A549 (cell line): ENCODE results near the gene NEK2. TPM values are rescaled to one million over a fixed set of nuclear protein-coding genes. Genes with fewer than 3 reads are reported as not detected.

Source experiments
- ATAC-seq, 2 experiments: fragments of 200-7000 bp in 1 of 2; fragments of >200 bp in 1 of 2; cut with Nextera tagmentation in 1 of 2; cut with Tn5 transposase in 1 of 2; 3 replicates each; pipeline versions ENCODE4 v1.8.0 to v1.9.1; 2018 to 2020; ENCODE audit warnings: mild to moderate bottlenecking in 1 of 2, moderate library complexity in 1 of 2
- CTCF ChIA-PET: fragments of 300-600 bp; sonication (Branson Sonifier 250); formaldehyde crosslinking; extraction: SDS; loops from one replicate; lab custom pipeline; 2021; ENCODE audit warnings: antibody characterized with exemption, inconsistent platforms; lab: Yijun Ruan, JAX
- POLR2A ChIA-PET: fragments of 350-600 bp; formaldehyde crosslinking; extraction: SDS; loops from one replicate; lab custom pipeline; 2021; ENCODE audit warnings: antibody characterized with exemption, inconsistent platforms; lab: Yijun Ruan, JAX
- DNase-seq, 2 experiments: peaks; one replicate each; pipeline versions ENCODE4 v3.0.0 to v3.0.0-alpha.2; 2011 to 2016; ENCODE audit warnings: low read depth in 1 of 2, low spot score in 1 of 2
- FAIRE-seq: peaks from 2 replicates; lab custom pipeline; 2011; peaks lifted over from hg19 to GRCh38; lab: Jason Lieb, UNC
- H3K27ac ChIP-seq, 2 experiments: fragments of >200 bp; sonication (Bioruptor Twin); formaldehyde crosslinking; 3 replicates each; pipeline ENCODE4 v1.5.1; 2016 to 2017
- H3K4me1 ChIP-seq: fragments of >200 bp; sonication (Bioruptor Twin); formaldehyde crosslinking; 3 replicates; pipeline ENCODE4 v1.6.1; 2016
- H3K4me2 ChIP-seq: fragments of >200 bp; sonication (Bioruptor Twin); formaldehyde crosslinking; 3 replicates; pipeline ENCODE4 v1.6.1; 2016
- H3K4me3 ChIP-seq: fragments of >200 bp; sonication (Bioruptor Twin); formaldehyde crosslinking; 3 replicates; pipeline ENCODE4 v1.5.1; 2016
- H3K9me3 ChIP-seq: fragments of >200 bp; sonication (Bioruptor Twin); formaldehyde crosslinking; 3 replicates; pipeline ENCODE4 v1.6.1; 2016
- CBX2 ChIP-seq: fragments of 200-600 bp; sonication (generic); IDR thresholded peaks from 2 replicates; pipeline ENCODE4 v1.6.1; 2016; ENCODE audit warnings: low read depth, mild to moderate bottlenecking, borderline replicate concordance
- CEBPB ChIP-seq, 2 experiments: fragments of >200 bp in 1 of 2; sonication (Bioruptor Twin) in 1 of 2; formaldehyde crosslinking in 1 of 2; IDR thresholded peaks; 2 replicates each; pipeline ENCODE4 v1.6.1; 2012 to 2016
- CHD4 ChIP-seq: fragments of 200-600 bp; sonication (generic); IDR thresholded peaks from 2 replicates; pipeline ENCODE4 v1.6.1; 2016; ENCODE audit warnings: antibody characterized with exemption, mild to moderate bottlenecking, borderline replicate concordance
- E2F6 ChIP-seq: IDR thresholded peaks from 2 replicates; pipeline ENCODE4 v1.6.1; 2012; ENCODE audit warnings: low read depth, borderline replicate concordance
- GATA3 ChIP-seq: IDR thresholded peaks from 2 replicates; pipeline ENCODE4 v1.6.1; 2012; ENCODE audit warnings: borderline replicate concordance
- HOXA7 ChIP-seq: fragments of 250-450 bp; sonication (Bioruptor Pico); IDR thresholded peaks from 2 replicates; pipeline ENCODE4 v1.5.0; 2020; ENCODE audit warnings: mild to moderate bottlenecking, moderate library complexity
- HOXB13 ChIP-seq: fragments of 250-450 bp; sonication (Bioruptor Pico); IDR thresholded peaks from 2 replicates; pipeline ENCODE4 v1.5.0; 2020; ENCODE audit warnings: low read depth, mild to moderate bottlenecking, moderate library complexity
- HOXB5 ChIP-seq: fragments of 250-450 bp; sonication (Bioruptor Pico); IDR thresholded peaks from 2 replicates; pipeline ENCODE4 v1.5.0; 2020; ENCODE audit warnings: mild to moderate bottlenecking, moderate library complexity
- JUN ChIP-seq, 2 experiments: fragments of >200 bp; sonication (Bioruptor Twin); formaldehyde crosslinking; IDR thresholded peaks; 2 replicates in 1 of 2; 3 replicates in 1 of 2; pipeline ENCODE4 v1.6.1; 2016 to 2017
- KDM5A ChIP-seq: fragments of 200-600 bp; sonication (generic); IDR thresholded peaks from 2 replicates; pipeline ENCODE4 v1.6.1; 2016; ENCODE audit warnings: antibody characterized with exemption, mild to moderate bottlenecking
- MAZ ChIP-seq: fragments of 150-350 bp; IDR thresholded peaks from 2 replicates; pipeline ENCODE4 v1.6.1; 2014; ENCODE audit warnings: antibody characterized with exemption, low read depth, low read length, borderline replicate concordance
- NFE2L2 ChIP-seq: fragments of 150-350 bp; conservative IDR thresholded peaks from 2 replicates; pipeline ENCODE4 v1.6.1; 2014; ENCODE audit warnings: low read length
- NPAS2 ChIP-seq: fragments of 250-450 bp; sonication (Bioruptor Pico); IDR thresholded peaks from 2 replicates; pipeline ENCODE4 v1.8.0; 2022; ENCODE audit warnings: mild to moderate bottlenecking, moderate library complexity, borderline replicate concordance
- PBX3 ChIP-seq: IDR thresholded peaks from 2 replicates; pipeline ENCODE4 v1.6.1; 2012
- PHF8 ChIP-seq: fragments of 200-600 bp; sonication (generic); IDR thresholded peaks from 2 replicates; pipeline ENCODE4 v1.6.1; 2016; ENCODE audit warnings: low read depth, mild to moderate bottlenecking, antibody characterized with exemption, moderate library complexity, borderline replicate concordance
- POLR2AphosphoS2 ChIP-seq: conservative IDR thresholded peaks from 2 replicates; pipeline ENCODE4 v1.6.1; 2012; ENCODE audit warnings: low read length, improper control_type of control experiment, inconsistent platforms
- RAD21 ChIP-seq, 2 experiments: fragments of >200 bp in 1 of 2; sonication (Bioruptor Twin) in 1 of 2; formaldehyde crosslinking in 1 of 2; IDR thresholded peaks in 1 of 2; conservative IDR thresholded peaks in 1 of 2; 2 replicates in 1 of 2; 3 replicates in 1 of 2; pipeline ENCODE4 v1.6.1; 2012 to 2018; ENCODE audit warnings: inconsistent platforms in 1 of 2
- RCOR1 ChIP-seq: fragments of 150-350 bp; IDR thresholded peaks from 2 replicates; pipeline ENCODE4 v1.6.1; 2014; ENCODE audit warnings: antibody characterized with exemption, low read length, low read depth
- RFX5 ChIP-seq: fragments of 450-650 bp; IDR thresholded peaks from 2 replicates; pipeline ENCODE4 v1.7.1; 2014; ENCODE audit warnings: antibody characterized with exemption, mild to moderate bottlenecking, moderate library complexity
- SREBF2 ChIP-seq: fragments of 450-650 bp; IDR thresholded peaks from 2 replicates; pipeline ENCODE4 v1.6.1; 2014; ENCODE audit warnings: mild to moderate bottlenecking, moderate library complexity
- TP53 ChIP-seq: fragments of 250-450 bp; sonication (Bioruptor Pico); IDR thresholded peaks from 2 replicates; pipeline ENCODE4 v1.5.0; 2021; ENCODE audit warnings: mild to moderate bottlenecking, moderate library complexity
- ZC3H11A ChIP-seq: fragments of 450-650 bp; IDR thresholded peaks from 2 replicates; pipeline ENCODE4 v1.6.1; 2014; ENCODE audit warnings: antibody characterized with exemption, mild to moderate bottlenecking
- ZFP36 ChIP-seq: fragments of 450-650 bp; IDR thresholded peaks from 2 replicates; pipeline ENCODE4 v1.6.1; 2014; ENCODE audit warnings: borderline replicate concordance; ENCODE audit not compliant: partially characterized antibody
- WGBS: methylation state at CpG from one replicate; pipeline ENCODE4 v1.1.6; 2017; ENCODE audit errors: missing lambda C conversion rate; 5-methylcytosine and 5-hydroxymethylcytosine counted together
- polyA plus RNA-seq, 4 experiments: library from polyadenylated mRNA; depleted of rRNA in 3 of 4; stranded (reverse); fragments of >200 nt; fragmentation: RNase III in 1 of 4; extraction: RNeasy Plus Mini Kit Qiagen cat#74134 plus additional on column Dnase treatment in 1 of 4; gene quantifications; 2 replicates in 3 of 4; 3 replicates in 1 of 4; pipeline ENCODE4 v1.2.3, GENCODE V29; 2011 to 2017
- TF ChIP-seq, protein P1 (sequence below): fragments of >200 bp; sonication (Bioruptor Twin); formaldehyde crosslinking; IDR thresholded peaks from 2 replicates; pipeline ENCODE4 v1.6.1; 2016
- TF ChIP-seq, protein P2 (sequence below): fragments of 250-450 bp; sonication (Bioruptor Pico); IDR thresholded peaks from 2 replicates; pipeline ENCODE4 v1.5.0; 2021; ENCODE audit warnings: mild to moderate bottlenecking, moderate library complexity, borderline replicate concordance
- TF ChIP-seq, protein P3 (sequence below): fragments of 150-350 bp; IDR thresholded peaks from 2 replicates; pipeline ENCODE4 v1.6.1; 2014; ENCODE audit warnings: low read depth, mild to moderate bottlenecking, low read length
- TF ChIP-seq, protein P4 (sequence below): fragments of >200 bp; sonication (Bioruptor Twin); formaldehyde crosslinking; IDR thresholded peaks from 3 replicates; pipeline ENCODE4 v1.5.1; 2016

NEK2 gene
- polyA plus RNA-seq, 2 of the 4 experiments (the other 2 are of a cell fraction) = 42.0 to 65.3 TPM

- TF ChIP-seq HOXA7 (CRISPR knock-in tag) (no peak), CHD4 (no peak)
- TF ChIP-seq, all 56 proteins: peak for 0
Observed at GRCh38 chr1:211641942-211642341, 33.5 kb downstream of the NEK2 start (continued).

DNA sequence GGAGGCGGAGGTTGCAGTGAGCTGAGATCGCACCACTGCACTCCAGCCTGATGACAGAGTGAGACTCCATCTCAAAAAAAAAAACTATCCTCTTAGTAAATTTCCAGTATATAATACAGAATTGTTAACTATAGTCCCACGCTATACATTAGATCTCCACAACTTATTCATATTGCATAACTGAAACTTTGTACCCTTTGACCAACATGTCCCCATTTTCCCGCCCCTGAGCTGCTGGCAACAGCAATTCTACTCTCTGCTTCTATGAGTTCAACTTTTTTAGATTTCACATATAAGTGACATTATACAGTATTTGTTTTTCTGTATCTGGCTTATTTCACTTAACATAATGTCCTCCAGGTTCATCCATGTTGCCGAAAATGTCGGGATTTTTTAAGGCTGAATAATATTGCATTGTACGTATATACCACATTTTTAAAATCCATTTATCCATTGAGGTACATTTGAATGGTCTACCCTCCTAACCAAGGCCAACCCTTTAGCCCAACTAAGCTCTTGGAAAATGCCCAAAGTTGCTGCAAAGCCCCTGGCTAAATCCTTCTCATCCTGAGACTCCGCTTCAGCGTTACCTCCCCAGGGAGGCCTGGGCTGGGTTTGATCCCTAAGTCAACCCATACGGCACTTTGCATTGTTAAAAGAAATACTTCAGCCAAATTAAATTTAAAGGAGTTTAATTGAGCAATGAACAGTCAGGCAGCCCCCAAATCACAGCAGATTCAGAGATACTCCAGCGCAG lies 34.2 kb downstream of the NEK2 start:
- H3K27ac ChIP-seq = peak overlapping the region in 1 of 2 experiments; percentile 83; a peak in 2 of 6 replicates
- H3K4me3 ChIP-seq = no peak overlapping the region
- no peak for FAIRE-seq
- no peak overlapping the region for H3K4me2 ChIP-seq
- no peaks in the 10 kb centered on the region for H3K9me3 ChIP-seq
- DNase-seq = no peak
- TF ChIP-seq ZC3H11A (no peak), NFE2L2 (no peak), RFX5 (no peak), TP53 (CRISPR knock-in tag) (no peak), GATA3 (no peak), PHF8 (no peak), E2F6 (no peak), RCOR1 (no peak), JUN (IDR thresholded peaks at IDR 0.05) (no peak), PBX3 (no peak), KDM5A (no peak), CEBPB (IDR thresholded peaks at IDR 0.05) (no peak), NPAS2 (CRISPR knock-in tag) (no peak), HOXB13 (CRISPR knock-in tag) (no peak)
- TF ChIP-seq, protein P1, sequence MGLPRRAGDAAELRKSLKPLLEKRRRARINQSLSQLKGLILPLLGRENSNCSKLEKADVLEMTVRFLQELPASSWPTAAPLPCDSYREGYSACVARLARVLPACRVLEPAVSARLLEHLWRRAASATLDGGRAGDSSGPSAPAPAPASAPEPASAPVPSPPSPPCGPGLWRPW = no peak
- TF ChIP-seq, protein P2, sequence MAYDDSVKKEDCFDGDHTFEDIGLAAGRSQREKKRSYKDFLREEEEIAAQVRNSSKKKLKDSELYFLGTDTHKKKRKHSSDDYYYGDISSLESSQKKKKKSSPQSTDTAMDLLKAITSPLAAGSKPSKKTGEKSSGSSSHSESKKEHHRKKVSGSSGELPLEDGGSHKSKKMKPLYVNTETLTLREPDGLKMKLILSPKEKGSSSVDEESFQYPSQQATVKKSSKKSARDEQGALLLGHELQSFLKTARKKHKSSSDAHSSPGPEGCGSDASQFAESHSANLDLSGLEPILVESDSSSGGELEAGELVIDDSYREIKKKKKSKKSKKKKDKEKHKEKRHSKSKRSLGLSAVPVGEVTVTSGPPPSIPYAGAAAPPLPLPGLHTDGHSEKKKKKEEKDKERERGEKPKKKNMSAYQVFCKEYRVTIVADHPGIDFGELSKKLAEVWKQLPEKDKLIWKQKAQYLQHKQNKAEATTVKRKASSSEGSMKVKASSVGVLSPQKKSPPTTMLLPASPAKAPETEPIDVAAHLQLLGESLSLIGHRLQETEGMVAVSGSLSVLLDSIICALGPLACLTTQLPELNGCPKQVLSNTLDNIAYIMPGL (CRISPR knock-in tag) = no peak
- no peak for ATAC-seq
- CTCF ChIA-PET = interaction anchor here (1.4 to 4.7 kb wide), 5 partner anchors 10 to 318 kb away, joined by 3 to 33 read pairs (median 6); no protein-coding TSS in a partner anchor
- peaks cover 62% of the 10 kb centered on the region for H3K4me1 ChIP-seq
- POLR2A ChIA-PET = interaction anchor here (1.8 kb wide), 1 partner anchor 62 kb away, joined by 4 read pairs; the partner anchor contains the start of gene SLC30A1
- 91% methylated on average over 11 of the region's 11 CpGs for WGBS

DNA sequence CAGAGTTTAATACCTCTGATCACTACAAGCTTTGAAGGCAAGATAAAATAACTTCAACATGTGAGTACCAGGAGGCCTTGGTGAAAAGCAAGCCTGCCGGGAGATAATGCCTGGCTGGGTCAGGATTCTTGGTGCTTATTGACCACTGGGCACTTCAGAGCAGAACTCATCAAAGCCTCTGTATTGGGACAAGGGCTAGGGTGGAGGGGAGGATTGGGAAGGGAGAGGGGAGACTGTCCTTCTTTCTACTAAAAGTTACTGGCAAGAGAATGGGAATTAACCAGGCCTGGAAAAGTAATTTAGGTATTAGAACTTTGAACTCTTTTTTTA lies 35.2 kb downstream of the NEK2 start:
- no peaks in the 10 kb centered on the region for H3K9me3 ChIP-seq
- no peak for TF ChIP-seq CBX2
- no peak for TF ChIP-seq MAZ
- TF ChIP-seq, protein P3, sequence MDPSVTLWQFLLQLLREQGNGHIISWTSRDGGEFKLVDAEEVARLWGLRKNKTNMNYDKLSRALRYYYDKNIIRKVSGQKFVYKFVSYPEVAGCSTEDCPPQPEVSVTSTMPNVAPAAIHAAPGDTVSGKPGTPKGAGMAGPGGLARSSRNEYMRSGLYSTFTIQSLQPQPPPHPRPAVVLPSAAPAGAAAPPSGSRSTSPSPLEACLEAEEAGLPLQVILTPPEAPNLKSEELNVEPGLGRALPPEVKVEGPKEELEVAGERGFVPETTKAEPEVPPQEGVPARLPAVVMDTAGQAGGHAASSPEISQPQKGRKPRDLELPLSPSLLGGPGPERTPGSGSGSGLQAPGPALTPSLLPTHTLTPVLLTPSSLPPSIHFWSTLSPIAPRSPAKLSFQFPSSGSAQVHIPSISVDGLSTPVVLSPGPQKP = no peak
- no peak for TF ChIP-seq SREBF2
- no peak for TF ChIP-seq ZFP36
- TF ChIP-seq POLR2AphosphoS2 = no peak
- TF ChIP-seq, protein P4, sequence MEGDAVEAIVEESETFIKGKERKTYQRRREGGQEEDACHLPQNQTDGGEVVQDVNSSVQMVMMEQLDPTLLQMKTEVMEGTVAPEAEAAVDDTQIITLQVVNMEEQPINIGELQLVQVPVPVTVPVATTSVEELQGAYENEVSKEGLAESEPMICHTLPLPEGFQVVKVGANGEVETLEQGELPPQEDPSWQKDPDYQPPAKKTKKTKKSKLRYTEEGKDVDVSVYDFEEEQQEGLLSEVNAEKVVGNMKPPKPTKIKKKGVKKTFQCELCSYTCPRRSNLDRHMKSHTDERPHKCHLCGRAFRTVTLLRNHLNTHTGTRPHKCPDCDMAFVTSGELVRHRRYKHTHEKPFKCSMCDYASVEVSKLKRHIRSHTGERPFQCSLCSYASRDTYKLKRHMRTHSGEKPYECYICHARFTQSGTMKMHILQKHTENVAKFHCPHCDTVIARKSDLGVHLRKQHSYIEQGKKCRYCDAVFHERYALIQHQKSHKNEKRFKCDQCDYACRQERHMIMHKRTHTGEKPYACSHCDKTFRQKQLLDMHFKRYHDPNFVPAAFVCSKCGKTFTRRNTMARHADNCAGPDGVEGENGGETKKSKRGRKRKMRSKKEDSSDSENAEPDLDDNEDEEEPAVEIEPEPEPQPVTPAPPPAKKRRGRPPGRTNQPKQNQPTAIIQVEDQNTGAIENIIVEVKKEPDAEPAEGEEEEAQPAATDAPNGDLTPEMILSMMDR = no peak
- no peak for TF ChIP-seq GATA3
- no peak for TF ChIP-seq HOXB5 (CRISPR knock-in tag)
- no peak for TF ChIP-seq RAD21 (conservative IDR thresholded peaks at IDR 0.05 in 1 of 2, IDR thresholded peaks at IDR 0.05 in 1 of 2)
- TF ChIP-seq, protein P1 = no peak
- TF ChIP-seq HOXA7 (CRISPR knock-in tag) = no peak
- TF ChIP-seq NPAS2 (CRISPR knock-in tag) = no peak
- TF ChIP-seq, all 56 proteins: peak for 0
- Histone ChIP-seq H3K4me3 (no peak overlapping the region), H3K4me2 (peak overlapping the region; percentile 53), H3K4me1 (peaks cover 59% of the 10 kb centered on the region), H3K27ac (peak overlapping the region; percentile 56 to 80)
- WGBS = 67% methylated on average over 1 of the region's 1 CpG
- CTCF ChIA-PET = interaction anchor here (1.0 to 2.3 kb wide), 9 partner anchors 9 to 170 kb away, joined by 3 to 9 read pairs (median 5); partner anchors contain the start of gene SLC30A1
- FAIRE-seq (no peak), ATAC-seq (no peak), DNase-seq (no peak)
- POLR2A ChIA-PET = interaction anchor here (1.2 to 1.8 kb wide), 2 partner anchors 60 to 61 kb away, joined by 3 to 4 read pairs; partner anchors contain the start of gene SLC30A1
